ENCODE results near the gene DYNC2H1.

The DYNC2H1 gene

GRCh38 chr11:103491777-103492176 lies 382.6 kb downstream of the DYNC2H1 start:
- Mint-ChIP-seq H3K9me3 (peaks cover 2% of the 10 kb centered on the region), H3K4me1 (no peaks in the 10 kb centered on the region), H3K27ac (no peak overlapping the region), H3K27me3 (no peaks in the 10 kb centered on the region), H3K4me3 (no peak overlapping the region), H3K36me3 (no peaks in the 10 kb centered on the region)
- no peak for ATAC-seq (ENCODE audit: low read depth)
- no peak for DNase-seq (ENCODE audit: low spot score in 2 of 2)

- no peak for DNase-seq (ENCODE audit: low spot score in 2 of 2)
- Mint-ChIP-seq H3K27ac (no peak overlapping the region), H3K36me3 (no peaks in the 10 kb centered on the region), H3K27me3 (no peaks in the 10 kb centered on the region), H3K9me3 (peaks cover 2% of the 10 kb centered on the region), H3K4me1 (no peaks in the 10 kb centered on the region), H3K4me3 (no peak overlapping the region)
- ATAC-seq (ENCODE audit: low read depth): no peak
Measured at GRCh38 chr11:103494491-103494890, 385.3 kb downstream of the DYNC2H1 start.

DNA sequence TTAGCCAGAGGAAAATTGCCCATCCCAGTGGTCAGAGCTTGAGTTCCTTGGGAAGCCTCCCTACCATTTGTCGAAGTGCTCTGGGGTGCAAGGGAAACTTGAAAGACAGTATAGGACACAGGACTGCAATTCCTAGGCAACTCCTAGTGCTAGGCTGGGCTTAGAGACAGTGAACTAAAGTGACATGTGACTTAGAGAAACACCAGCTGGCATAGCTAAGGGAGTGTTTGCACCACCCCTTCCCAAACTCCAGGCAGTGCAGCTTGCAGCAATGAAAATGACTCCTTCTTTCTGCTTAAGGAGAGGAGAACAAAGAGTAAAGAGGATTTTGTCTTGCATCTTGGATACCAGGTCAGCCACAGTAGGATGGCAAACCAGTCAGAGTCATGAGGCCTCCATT lies 388.0 kb downstream of the DYNC2H1 start:
- Mint-ChIP-seq H3K4me1 (no peaks in the 10 kb centered on the region), H3K4me3 (no peak overlapping the region), H3K27me3 (no peaks in the 10 kb centered on the region), H3K36me3 (no peaks in the 10 kb centered on the region), H3K27ac (no peak overlapping the region), H3K9me3 (no peaks in the 10 kb centered on the region)
- no peak for ATAC-seq (ENCODE audit: low read depth)
- no peak for DNase-seq (ENCODE audit: low spot score in 2 of 2)

DNA sequence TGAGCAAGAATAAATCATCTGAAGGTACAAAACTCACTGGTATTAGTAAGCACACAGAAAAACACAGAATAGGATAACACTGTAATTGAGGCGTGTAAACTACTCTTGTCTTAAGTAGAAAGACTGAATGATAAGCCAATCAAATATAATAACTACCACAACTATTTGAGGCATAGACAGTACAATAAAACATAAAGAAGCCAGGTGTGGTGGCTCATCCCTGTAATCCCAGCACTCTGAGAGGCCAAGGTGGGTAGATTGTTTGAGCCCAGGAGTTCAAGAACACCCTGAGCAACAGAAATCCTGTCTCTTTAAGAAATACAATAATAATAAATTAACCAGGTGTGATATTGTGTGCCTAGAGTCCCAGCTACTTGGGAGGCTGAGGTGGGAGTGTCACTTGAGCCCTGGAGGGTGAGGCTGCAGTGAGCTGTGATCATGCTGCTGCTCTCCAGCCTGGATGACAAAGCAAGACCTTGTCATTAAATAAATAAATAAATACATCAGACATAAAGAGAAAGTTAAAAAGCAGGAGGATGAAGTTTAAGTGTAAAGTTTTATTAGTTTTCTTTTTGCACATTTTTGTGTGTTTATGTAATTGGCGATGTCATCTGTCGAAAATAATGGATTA lies 390.6 kb downstream of the DYNC2H1 start:
- ATAC-seq (ENCODE audit: low read depth): no peak
- Mint-ChIP-seq H3K27ac (no peak overlapping the region), H3K27me3 (no peaks in the 10 kb centered on the region), H3K4me1 (no peaks in the 10 kb centered on the region), H3K36me3 (no peaks in the 10 kb centered on the region), H3K4me3 (no peak overlapping the region), H3K9me3 (no peaks in the 10 kb centered on the region)
- no peak for DNase-seq (ENCODE audit: low spot score in 2 of 2)

DNA sequence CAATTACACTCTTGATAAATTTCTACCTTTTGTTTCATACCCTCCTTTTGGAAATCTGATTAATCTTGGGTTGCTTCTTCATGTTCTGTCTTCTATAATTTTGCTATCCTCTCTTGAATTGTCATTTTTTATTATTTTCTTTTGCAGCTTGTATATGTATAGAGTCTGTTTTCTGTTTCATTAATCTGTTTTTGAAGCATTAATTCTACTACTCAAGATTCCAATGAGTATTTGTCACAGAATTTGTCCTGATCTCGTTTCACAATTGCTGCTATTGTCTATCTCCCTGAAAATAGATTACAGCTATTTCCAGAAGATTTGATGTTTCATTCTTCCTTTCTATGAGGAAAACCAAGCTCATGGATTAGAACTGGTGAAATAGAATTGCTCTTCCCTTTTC lies 406.1 kb downstream of the DYNC2H1 start:
- H3K4me3 Mint-ChIP-seq: no peak overlapping the region
- no peaks in the 10 kb centered on the region for H3K36me3 Mint-ChIP-seq
- no peaks in the 10 kb centered on the region for H3K4me1 Mint-ChIP-seq
- H3K27me3 Mint-ChIP-seq: no peaks in the 10 kb centered on the region
- DNase-seq (ENCODE audit: low spot score in 2 of 2) (no peak), ATAC-seq (ENCODE audit: low read depth) (no peak)
- no peak overlapping the region for H3K27ac Mint-ChIP-seq
- H3K9me3 Mint-ChIP-seq: peaks cover 3% of the 10 kb centered on the region

DNA sequence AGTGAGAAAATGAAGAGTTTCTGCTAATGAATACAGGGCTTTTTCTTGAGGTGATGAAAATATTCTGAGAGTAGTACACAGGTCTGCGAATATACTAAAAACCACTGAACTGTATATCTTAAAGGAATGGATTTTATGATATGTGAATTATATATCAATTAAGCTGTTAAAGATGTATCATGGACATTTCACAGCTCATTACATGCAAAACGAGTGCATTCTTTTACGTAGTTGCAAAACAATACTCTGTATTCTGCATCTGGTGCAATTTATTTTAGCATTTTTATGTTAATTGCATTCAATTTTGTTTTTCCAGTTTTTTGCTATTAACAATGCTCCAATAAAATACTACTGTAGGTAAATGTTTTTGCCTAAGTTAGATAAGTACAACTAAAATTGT lies 411.6 kb downstream of the DYNC2H1 start:
- H3K27me3 Mint-ChIP-seq: no peaks in the 10 kb centered on the region
- H3K9me3 Mint-ChIP-seq: peaks cover 3% of the 10 kb centered on the region
- no peak for ATAC-seq (ENCODE audit: low read depth)
- no peak overlapping the region for H3K27ac Mint-ChIP-seq
- H3K4me3 Mint-ChIP-seq: no peak overlapping the region
- DNase-seq (ENCODE audit: low spot score in 2 of 2): no peak
- H3K36me3 Mint-ChIP-seq: no peaks in the 10 kb centered on the region
- H3K4me1 Mint-ChIP-seq: no peaks in the 10 kb centered on the region

DNA sequence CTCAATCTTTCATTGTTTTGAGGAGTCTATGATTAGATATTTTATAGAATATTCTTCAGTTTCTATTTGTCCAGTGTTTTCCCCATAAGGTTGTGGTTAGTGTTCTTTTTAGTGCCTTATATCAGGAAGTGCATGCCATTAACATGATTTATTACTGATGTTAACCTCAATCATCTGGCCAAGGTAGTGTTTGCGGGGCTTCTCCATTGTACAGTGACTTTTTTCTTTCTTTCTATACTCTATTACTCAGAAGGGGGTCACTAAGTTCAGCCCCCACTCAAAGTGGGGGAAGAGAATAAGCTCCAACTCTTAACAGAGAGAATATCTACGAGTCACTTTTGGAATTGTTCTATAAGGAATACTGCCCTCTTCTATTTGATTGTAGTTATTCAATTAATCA lies 415.8 kb downstream of the DYNC2H1 start:
- Mint-ChIP-seq H3K27me3 (no peaks in the 10 kb centered on the region), H3K36me3 (no peaks in the 10 kb centered on the region), H3K4me3 (no peak overlapping the region), H3K9me3 (no peaks in the 10 kb centered on the region), H3K4me1 (no peaks in the 10 kb centered on the region), H3K27ac (no peak overlapping the region)
- DNase-seq (ENCODE audit: low spot score in 2 of 2) (no peak), ATAC-seq (ENCODE audit: low read depth) (no peak)

DNA sequence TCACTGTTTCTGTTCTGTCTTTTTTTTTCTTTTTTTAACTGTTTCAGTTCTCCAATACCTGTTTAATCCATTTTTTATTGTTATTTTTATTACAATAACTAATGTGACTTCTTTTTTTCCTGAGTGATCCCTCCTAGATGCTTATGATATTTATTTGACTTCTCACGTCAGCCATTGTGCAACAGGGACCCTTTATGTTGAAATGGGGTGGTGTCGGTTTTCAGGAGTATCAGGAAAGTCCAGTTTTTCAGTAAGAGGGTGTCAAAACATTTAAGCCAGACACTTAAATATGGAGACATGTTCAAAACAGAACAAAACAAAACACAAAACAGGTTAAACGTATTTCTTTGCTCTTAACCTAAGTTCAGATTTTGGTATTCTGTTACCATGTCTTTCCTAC lies 418.8 kb downstream of the DYNC2H1 start:
- H3K27me3 Mint-ChIP-seq: peaks cover 2% of the 10 kb centered on the region
- no peak for ATAC-seq (ENCODE audit: low read depth)
- no peak overlapping the region for H3K4me3 Mint-ChIP-seq
- DNase-seq (ENCODE audit: low spot score in 2 of 2): no peak
- H3K27ac Mint-ChIP-seq: no peak overlapping the region
- H3K36me3 Mint-ChIP-seq: no peaks in the 10 kb centered on the region
- no peaks in the 10 kb centered on the region for H3K4me1 Mint-ChIP-seq
- no peaks in the 10 kb centered on the region for H3K9me3 Mint-ChIP-seq

GRCh38 chr11:103528596-103528995 lies 419.4 kb downstream of the DYNC2H1 start:
- Mint-ChIP-seq H3K4me3 (no peak overlapping the region), H3K36me3 (no peaks in the 10 kb centered on the region), H3K27me3 (peaks cover 2% of the 10 kb centered on the region), H3K4me1 (no peaks in the 10 kb centered on the region), H3K9me3 (no peaks in the 10 kb centered on the region), H3K27ac (no peak overlapping the region)
- no peak for DNase-seq (ENCODE audit: low spot score in 2 of 2)
- no peak for ATAC-seq (ENCODE audit: low read depth)

DNA sequence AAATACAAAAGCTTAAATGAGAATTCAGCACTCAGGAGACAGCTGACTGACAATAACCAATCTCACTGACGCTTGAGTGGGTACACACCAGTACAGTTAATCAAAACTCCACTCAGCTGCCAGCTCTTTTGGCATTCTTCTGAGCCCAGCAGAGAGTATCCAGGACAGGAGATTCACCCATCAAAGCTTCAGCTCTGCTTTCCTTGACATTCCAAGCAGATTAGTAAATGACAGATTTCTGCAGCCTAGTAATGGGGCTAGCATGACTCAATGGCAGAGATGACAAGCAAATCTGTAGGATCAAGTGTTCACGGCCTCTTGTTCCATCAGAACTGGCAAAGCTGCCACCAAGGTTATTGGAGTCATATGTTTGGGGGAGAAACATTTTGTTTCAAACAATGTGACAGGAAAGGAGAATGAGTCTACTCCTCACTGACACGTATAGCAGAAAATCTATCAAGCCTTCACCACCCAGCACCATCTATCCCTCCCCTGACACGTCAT lies 420.0 kb downstream of the DYNC2H1 start:
- DNase-seq (ENCODE audit: low spot score in 2 of 2): no peak
- no peaks in the 10 kb centered on the region for H3K36me3 Mint-ChIP-seq
- H3K4me1 Mint-ChIP-seq: no peaks in the 10 kb centered on the region
- no peak for ATAC-seq (ENCODE audit: low read depth)
- no peak overlapping the region for H3K4me3 Mint-ChIP-seq
- no peaks in the 10 kb centered on the region for H3K9me3 Mint-ChIP-seq
- no peak overlapping the region for H3K27ac Mint-ChIP-seq
- peaks cover 2% of the 10 kb centered on the region for H3K27me3 Mint-ChIP-seq

Measured in memory B cell (primary cell).